Measurements from ENCODE around the gene DNASE1L3.
"Not testable (repeated sequence)": the region's sequence is repeated elsewhere in the genome, so short reads cannot be mapped to it uniquely, and the experiment has no call there.

The DNASE1L3 gene, protein sequence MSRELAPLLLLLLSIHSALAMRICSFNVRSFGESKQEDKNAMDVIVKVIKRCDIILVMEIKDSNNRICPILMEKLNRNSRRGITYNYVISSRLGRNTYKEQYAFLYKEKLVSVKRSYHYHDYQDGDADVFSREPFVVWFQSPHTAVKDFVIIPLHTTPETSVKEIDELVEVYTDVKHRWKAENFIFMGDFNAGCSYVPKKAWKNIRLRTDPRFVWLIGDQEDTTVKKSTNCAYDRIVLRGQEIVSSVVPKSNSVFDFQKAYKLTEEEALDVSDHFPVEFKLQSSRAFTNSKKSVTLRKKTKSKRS

DNA sequence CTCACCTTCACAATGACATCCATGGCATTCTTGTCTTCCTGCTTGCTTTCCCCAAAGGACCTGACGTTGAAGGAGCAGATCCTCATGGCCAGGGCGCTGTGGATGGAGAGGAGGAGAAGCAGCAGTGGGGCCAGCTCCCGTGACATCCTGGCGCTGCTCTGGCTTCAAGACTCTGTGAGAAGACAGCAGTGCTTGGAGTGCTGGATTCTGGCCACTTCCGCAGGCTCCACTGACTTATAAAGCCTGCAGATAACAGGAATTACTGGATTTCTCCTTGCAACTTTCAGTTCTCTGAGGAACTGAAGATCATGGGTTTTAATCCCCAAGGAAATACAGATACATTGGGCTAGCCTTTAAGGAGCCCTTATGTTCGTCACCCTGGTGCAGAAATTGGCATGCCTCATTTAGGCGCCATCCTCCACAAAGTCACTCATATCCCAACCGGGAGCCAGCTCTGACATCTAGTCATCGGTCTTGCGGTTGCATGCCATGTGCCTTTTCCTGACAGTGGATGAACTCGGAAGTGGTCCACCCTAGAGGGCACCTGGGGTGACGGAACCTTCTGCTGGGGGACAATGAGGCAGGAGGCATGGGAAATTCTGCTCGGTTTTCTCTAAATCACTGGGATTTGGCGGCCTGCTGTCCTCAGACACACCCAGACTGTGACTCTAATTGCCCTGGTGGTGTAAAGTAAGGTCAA, at the start of gene DNASE1L3:
Gene DNASE1L3, minus strand, starts transcription at position 212 of the 700 bp plus-strand sequence. Its CDS starts 66 bp downstream, at position 146.
- no peak for DNase-seq (ENCODE audit: low read depth in 2 of 2)

DNA sequence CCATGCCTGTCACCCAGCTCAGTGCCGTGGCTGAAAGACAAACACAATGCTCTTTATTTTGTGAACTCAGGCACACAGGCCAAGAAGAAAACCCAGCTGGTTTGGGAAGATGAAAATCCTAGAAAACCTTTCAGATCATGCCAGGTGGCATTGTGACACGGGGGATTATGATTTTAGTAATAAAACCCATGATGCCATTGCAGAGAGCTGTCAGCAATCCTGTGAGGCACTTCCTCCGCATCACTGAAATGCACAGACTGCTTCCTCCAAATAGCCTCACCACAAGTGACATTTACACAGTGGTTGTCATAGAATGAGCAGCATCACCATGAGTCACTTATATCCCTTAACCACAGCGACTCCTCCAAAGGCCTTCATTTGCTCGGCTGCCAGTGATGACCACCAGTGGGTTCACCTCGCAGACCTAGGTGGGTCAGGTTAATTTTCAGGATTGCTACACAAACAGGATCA, 49.5 kb upstream of the DNASE1L3 start:
- DNase-seq (ENCODE audit: low read depth in 2 of 2): no peak

DNA sequence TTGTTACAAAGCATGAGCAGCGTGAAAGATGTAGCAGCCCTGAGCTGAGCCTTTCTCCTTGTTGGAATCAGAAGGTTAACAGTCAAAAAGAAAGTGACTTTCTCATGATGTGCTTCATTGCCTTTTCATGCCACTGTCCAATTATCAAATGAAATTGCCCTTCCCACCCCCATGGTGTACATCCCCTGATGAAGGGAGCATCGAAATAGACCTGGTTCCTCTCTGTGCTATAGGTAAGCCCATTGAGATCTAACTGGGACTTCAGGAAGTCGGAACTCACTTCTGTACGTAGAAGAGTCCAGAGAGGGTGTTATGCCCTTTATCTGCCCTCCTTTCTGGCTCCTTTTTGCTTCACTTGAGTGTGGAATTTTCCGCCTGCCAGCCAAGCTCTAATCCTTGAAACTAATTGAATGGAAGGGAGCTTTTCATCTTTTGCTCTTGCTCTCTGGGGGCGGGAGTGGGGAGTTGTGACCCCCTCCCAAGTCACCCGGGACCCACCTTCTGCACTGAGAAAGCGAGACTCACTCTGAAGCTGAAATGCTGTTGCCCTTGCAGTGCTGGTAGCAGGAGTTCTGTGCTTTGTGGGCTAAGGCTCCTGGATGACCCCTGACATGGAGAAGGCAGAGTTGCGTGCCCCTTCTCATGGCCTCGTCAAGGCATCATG, 47.8 kb upstream of the DNASE1L3 start:
- no peak for DNase-seq (ENCODE audit: low read depth in 2 of 2)

DNA sequence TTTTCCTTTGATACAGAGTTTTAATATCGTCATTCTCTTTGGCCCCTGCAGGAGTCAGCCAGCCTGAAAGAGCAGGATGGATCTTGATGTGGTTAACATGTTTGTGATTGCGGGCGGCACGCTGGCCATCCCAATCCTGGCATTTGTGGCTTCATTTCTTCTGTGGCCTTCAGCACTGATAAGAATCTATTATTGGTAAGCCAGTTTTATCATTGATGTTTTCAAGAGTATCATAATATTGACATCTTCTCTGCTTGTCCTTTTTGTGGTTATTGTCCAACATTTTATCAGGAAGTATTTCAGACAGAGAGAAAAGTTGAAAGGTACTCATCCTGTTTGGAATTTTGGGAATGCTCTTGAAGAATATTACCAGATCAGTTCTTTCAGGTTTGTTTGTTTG, 45.7 kb upstream of the DNASE1L3 start:
- no peak for DNase-seq (ENCODE audit: low read depth in 2 of 2)

DNA sequence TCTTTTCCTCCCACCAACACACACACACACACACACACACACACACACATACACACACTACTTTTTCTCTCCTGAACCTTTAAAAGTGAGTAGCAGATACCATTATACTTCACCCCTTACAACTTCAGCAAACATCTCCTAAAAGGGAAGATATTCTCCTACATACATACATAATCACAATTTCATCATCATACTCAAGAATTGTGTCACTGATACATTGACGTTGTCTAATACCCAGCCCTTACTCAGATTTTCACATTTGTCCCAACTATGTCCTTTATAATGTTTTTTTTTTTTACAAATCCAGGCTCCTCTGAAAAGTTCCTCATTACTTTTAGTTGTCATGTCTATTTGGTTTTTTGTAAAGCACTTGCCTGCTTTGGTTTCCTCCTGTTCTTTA, 45.3 kb upstream of the DNASE1L3 start:
- DNase-seq (ENCODE audit: low read depth in 2 of 2): no peak

DNA sequence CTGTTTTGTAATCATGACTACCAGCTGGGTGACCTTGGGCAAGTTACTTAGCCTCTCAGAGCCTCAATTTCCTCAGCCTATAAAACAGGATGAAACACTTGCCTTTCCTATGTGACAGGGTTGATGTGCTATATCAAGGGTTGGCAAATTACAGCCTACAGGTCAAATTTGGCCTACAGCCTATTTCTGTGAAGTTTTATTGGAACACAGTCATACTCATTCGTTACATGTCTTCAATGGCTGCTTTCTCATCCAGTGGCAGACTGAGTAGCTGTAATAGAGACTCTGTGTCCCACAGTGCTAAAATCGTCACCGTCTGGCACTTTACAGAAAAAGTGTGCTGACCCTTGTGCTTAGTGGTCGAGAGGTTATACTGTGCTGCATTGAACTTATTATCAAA, 43.4 kb upstream of the DNASE1L3 start:
- no peak for DNase-seq (ENCODE audit: low read depth in 2 of 2)

DNA sequence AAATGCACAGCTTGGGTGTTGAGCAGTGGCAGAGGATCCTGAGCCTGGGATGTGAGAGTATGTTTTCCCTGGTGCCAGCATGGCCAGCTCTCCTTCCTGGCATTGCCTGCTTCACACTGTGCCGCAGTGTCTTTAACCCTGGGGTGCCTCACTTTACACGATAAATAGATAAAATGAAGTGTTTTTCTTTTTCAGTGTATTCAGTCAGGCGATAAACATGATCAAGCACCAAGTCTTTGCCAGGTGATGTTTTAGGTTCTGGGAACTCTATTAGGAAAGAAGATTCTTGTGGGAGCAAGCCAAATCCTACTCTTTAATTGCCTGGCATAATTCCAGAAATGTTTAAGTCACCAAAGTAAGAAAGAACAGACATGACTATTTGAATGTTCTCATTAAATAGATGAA, 40.9 kb upstream of the DNASE1L3 start:
- DNase-seq (ENCODE audit: low read depth in 2 of 2): no peak

DNA sequence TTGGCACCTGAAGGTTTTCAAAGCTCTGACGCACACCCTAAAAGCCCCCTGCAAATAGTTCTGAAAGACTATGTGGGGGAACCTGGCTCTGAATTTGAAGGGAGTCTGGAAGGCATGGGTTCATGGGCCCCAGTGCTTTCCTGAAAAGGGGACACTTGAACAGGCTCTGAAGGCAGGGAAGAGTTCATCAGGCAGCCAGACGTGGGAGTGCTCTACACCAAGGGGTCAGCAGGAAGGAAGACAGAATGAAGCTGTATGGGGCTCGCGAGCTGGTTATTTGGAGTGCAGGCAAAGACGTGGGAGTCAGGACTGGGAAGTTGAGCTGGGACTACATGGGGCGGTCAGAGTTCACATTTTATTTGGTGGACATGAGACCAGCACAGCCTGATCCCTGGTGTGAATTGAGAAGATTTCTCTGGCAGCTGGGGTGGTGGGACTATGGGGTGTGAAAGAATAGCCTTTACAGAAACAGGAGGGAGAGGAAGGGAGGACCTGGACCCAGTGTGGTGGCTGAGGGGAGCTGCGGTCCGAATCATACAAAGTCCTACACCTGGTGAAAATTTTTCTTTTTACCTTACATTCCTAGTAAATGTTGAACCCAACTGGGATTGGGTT, 39.4 kb upstream of the DNASE1L3 start:
- no peak for DNase-seq (ENCODE audit: low read depth in 2 of 2)

DNA sequence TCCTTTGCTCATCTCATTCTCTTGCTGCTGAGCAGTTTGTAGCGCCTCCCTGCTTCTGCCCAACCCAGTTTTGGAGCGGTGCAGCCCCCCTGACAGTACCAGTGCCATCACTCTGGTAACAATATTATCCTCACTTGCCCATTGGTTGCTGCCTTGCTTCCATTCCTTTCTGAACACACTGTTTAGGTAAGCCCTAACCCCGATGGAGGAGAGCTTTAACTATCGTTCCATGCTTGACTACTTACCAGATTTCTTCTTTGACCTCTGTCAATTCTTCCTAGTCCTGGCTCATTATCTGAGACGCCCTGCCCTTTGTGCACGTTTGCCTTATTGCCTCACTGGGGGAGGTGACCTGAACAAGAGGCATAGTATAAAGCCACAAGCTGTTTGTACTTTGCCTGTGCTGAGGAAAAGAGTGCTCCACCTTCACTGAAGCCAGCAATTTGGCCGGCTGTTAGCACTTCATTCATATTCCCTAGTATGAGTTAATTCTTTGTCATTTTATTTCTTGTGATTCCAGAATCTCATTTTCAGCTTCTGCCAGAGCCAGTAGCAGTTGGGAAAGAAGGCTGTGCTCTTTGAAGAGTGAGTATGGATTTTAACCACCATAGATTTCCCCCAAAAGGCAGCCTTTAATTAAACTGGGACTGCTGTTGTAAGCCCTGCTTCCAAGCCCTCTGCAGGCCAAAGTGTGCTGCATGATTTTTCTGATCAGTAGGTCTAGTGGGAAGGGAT, 38.8 kb upstream of the DNASE1L3 start:
- DNase-seq (ENCODE audit: low read depth in 2 of 2): no peak

DNA sequence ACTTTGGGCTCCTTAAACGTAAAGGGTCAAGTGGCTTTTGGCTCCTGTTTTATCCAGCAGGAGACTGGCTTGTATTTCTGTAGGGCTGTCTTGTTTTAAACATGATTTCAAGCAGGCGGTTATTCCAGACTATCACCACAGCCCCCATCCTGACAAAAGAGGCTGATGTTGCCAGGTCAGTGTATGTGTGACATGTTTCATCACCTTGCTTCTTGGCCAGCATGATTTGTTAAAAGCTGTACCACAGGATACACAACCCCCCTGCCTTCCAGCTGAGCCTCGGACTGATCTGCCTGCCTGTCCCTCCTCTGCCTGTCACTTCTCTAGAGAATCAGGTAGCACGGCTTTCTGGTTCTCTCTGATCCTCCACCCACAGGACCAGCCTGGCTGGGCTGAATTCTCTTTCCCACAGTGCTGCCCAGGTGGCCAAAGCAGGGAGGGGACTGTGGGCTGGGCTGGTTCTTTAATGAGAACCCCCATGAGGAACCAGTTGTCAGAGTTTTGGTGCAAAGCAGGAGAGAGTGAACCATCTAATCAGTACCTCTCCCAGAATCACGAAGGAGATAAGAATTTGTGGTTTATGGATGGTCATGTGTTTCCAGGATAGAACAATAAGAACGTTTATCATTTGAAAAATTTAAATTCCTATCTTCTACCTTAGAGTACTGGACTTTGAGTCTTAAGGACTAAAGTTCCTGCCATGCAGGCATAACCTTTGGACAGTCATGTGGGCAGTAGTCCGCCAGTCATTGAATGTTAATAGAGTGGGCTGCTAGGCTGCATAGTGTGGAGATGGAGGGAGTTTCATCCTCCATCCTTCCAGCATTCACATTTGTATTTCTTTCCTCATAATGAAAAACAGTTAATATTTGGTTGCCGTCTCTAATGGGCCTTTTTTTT, 35.6 kb upstream of the DNASE1L3 start:
- DNase-seq (ENCODE audit: low read depth in 2 of 2): no peak

DNA sequence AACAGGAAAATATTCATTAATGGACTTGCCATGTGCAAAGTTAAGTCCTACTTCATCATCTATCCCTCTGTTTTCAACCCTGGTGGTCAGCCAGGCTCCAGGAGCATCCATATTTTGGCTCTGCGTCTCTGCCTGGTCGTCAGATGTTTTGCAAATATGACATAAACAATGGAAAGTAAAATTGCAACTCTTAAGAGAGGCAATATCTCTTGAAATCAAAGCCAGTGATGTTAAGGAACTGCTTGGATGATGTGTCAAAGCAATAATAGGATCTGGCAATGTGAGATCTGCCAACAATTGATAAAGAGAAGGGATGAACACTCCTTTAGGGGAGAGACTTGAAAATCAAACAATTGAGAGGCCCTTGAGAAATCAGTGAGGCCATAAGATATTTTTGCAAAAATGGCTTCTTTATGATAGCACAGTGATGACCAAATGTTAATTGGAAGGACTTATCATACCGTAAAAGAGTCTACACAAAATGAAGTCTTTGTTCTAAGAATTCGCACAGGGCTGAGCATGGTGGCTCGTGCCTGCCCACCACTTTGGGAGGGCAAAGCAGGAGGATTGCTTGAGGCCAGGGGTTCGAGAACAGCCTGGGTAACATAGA, 33.3 kb upstream of the DNASE1L3 start:
- no peak for DNase-seq (ENCODE audit: low read depth in 2 of 2)

DNA sequence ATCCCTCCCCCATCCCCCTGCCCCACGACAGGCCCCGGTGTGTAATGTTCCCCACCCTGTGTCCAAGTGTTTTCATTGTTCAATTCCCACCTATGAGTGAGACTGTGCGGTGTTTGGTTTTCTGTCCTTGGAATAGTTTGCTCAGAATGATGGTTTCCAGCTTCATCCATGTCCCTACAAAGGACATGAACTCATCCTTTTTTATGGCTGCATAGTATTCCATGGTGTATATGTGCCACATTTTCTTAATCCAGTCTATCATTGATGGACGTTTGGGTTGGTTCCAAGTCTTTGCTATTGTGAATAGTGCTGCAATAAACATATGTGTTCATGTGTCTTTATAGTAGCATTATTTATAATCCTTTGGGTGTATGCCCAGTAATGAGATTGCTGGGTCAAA, 32.1 kb upstream of the DNASE1L3 start:
- not testable (repeated sequence) for DNase-seq (ENCODE audit: low read depth in 2 of 2)

DNA sequence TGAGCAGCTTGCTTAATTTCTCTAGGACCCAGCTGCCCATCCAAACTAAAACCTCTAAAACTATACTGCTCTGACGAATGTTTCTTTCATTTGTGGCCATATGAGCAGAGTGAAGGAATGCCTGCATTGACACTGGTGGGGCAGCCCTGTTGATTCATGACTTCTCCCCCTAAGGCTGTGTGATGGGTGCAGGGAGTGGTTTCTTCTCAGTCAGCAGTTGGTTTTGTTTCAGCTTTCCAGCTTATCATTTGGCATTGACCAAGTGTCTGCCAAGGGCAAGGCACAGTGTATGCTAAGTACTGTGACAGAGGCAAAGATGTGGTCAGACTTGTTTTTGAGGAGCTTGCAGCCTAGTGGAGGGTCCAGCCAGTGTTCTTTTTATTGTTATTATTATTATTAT, 31.6 kb upstream of the DNASE1L3 start:
- DNase-seq (ENCODE audit: low read depth in 2 of 2): no peak

DNA sequence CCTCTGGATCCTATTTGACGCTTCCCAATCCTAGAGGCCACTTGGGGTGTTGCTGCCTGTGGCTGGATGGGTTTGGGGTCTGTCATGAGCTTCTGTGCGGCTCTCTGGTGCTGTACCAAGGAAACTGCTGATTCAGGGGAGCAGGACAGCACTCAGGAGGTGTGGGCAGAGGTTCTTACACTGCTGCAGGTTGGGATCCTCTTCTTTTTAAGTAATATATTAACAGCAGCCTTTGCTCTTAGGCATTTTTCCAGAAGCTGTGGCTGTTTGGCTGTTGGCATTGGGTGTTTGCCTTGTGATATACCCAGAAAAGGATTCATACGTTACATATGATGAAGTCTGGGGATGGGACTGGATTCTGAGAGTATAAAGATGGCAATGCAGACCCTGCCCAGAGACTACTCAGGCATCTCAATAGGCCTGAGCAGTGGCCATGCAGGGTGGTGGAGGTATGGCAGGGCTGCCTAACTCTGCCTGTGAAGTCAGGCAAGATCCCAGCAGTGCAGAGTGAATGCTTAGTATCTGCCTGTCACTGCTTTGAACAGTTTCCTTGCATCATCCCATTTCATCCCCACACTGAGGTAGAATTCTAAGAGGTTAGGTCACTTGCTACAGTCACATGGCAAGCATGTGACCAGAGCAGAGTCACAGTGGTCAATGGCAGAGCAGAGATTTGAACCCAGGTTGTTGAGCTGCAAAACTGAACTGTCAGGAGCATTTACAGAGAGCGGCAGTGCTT, 30.7 kb upstream of the DNASE1L3 start:
- DNase-seq (ENCODE audit: low read depth in 2 of 2): no peak

DNA sequence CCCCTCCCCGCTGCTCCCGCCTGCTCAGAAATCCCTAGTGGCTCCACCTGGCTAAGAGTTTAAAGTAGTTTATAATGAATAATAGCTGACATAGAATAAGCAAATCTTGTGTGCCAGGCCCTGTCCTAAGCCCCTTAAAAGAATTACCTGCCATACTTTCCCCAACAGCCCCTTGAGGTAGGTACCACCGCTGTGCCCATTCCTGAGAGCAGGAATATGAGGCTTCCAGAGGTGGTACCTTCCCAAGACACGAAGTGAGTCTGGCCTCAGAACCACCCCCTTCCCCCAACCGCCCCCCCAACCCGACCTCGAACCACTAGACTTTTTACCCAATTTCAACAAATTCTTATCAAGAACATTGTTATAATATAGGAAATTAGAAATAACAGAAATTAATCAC, 28.1 kb upstream of the DNASE1L3 start:
- DNase-seq (ENCODE audit: low read depth in 2 of 2): no peak

DNA sequence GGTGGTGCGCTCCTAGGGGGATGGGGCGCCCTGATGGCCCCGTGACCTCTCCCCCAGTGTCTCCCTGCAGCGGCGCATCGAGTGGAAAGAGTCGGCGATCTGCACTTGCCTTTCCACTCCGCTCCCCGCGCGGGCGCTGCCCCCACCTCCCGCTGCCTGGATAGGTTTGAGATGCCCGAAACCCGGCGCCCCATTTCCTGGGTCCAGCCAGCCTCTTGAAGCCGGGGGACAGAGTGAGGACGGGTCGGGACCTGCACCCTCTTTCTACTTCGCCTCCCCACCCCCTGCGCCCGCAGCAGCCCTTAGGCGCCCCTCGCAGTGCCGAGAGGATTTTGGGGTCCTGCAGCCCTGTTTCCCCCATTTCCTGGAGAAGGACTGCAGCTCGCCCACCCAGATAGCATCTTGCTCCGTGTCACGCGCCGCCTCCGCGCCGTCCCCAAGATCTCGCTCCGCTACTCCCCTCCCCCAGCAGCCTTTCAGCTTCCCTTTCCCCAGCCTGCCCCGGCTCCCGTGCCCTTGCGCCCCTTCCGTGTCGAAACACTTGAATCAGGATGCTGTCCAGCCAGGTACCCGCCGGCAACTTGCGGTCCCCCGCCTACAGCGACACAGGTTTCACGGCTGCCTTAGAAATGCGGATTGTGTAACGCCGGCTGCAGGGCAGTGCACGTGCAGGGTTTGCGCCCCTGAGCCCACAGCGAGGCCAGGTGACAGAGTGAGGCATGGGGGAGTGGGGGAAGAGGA, 27.3 kb upstream of the DNASE1L3 start:
- DNase-seq (ENCODE audit: low read depth in 2 of 2): peak in 1 of 2 experiments; percentile 45

DNA sequence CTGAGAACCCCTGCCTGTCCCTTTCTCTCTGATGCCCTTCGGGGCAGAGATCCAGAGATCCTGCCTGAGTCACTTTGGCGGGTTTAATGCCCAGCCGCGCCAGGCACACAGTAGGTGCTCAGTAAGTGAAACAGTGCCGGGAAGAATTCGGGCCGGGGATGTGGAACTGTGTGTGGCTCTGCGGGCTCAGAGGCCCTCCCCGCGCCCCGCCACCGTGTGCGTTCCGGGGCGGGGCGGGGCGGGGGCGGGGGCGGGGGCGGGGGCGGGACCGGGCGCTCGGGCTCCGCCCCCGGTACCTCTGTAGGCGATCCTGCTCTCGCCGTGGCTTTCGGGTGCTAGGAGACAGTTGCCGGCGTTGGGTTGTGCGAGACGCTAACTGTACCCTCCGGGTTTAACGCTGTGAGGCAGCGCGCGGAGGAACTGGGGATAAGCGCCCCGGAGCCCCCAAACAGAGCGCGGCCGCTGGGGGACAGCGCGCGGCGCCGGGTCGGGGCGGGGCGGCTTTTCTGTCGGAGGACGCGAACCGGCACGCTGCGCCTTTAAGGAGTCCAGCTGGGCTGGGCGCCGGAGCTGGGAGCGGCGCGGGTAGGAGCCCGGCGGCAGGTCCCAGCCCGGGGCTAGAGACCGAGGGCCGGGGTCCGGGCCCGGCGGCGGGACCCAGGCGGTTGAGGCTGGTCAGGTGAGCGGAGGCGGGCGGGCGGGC, 26.6 kb upstream of the DNASE1L3 start, which contains the start of gene ABHD6:
Gene ABHD6, plus strand, starts transcription at position 555 of the 703 bp plus-strand sequence. CDS start 18,795 bp downstream, outside the sequence.
- DNase-seq (ENCODE audit: low read depth in 2 of 2): peak; percentile 62 to 72
